ENCODE results near the gene ZNF138. TPM values are rescaled to one million over a fixed set of nuclear protein-coding genes. Genes with fewer than 3 reads are reported as not detected.

ZNF138 gene
- total RNA-seq, 1 experiment from 2014 or later: 8.4 TPM

DNA sequence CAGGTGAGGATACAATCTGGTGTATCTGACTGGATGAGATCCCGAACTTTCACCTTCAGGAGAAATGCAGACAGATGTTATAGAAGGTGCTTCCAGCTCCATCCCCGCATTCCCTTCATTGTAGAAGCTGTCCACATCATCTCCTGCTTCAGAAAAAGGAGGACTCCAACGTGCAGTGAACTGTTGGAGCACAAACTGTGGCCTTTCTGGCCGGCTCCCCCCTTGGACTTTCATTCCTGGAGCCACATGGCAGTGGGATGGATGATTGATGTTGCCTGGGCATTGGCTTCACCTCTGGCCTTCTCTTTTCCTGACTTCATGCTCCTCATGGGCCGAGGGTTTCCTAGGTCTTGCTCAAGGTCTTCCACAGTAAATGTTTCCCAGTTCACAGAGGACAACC is 79.3 kb downstream of the ZNF138 start:
- ChIA-PET CTCF (no interaction called here), POLR2A (ENCODE audit: unreplicated experiment) (no interaction called here)
- H4K20me1 ChIP-seq (ENCODE audit: insufficient read depth): no peaks in the 10 kb centered on the region
- BruUV-seq (replicated peaks): no TSS peak
- no peak for TF ChIP-seq EZH2 (IDR thresholded peaks at IDR 0.05; ENCODE audit: low read depth)
- TF ChIP-seq, protein P1, sequence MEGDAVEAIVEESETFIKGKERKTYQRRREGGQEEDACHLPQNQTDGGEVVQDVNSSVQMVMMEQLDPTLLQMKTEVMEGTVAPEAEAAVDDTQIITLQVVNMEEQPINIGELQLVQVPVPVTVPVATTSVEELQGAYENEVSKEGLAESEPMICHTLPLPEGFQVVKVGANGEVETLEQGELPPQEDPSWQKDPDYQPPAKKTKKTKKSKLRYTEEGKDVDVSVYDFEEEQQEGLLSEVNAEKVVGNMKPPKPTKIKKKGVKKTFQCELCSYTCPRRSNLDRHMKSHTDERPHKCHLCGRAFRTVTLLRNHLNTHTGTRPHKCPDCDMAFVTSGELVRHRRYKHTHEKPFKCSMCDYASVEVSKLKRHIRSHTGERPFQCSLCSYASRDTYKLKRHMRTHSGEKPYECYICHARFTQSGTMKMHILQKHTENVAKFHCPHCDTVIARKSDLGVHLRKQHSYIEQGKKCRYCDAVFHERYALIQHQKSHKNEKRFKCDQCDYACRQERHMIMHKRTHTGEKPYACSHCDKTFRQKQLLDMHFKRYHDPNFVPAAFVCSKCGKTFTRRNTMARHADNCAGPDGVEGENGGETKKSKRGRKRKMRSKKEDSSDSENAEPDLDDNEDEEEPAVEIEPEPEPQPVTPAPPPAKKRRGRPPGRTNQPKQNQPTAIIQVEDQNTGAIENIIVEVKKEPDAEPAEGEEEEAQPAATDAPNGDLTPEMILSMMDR (conservative IDR thresholded peaks at IDR 0.05): no peak
- no peaks in the 10 kb centered on the region for H3K4me1 ChIP-seq (replicated peaks; ENCODE audit: insufficient read depth)
- no peaks in the 10 kb centered on the region for H3K9me2 ChIP-seq (ENCODE audit: insufficient read depth)
- no peaks in the 10 kb centered on the region for H3K9me3 ChIP-seq (ENCODE audit: insufficient read depth, low read depth)
- H3K4me3 ChIP-seq: no peak overlapping the region
- no peaks in the 10 kb centered on the region for H3K36me3 ChIP-seq (ENCODE audit: low read depth)
- intact Hi-C loops (cut with micrococcal nuclease; ENCODE audit: unreplicated experiment): no loop called here
- no peak overlapping the region for H3K4me2 ChIP-seq
- peaks cover 90% of the 10 kb centered on the region for H3K27me3 ChIP-seq (ENCODE audit: insufficient read depth, low read depth)
- H3F3A ChIP-seq (ENCODE audit: insufficient read depth, low read depth): no peaks in the 10 kb centered on the region
- H3K79me2 ChIP-seq (ENCODE audit: low read depth): no peaks in the 10 kb centered on the region
- DNase-seq: no peak
- H2AFZ ChIP-seq: no peak overlapping the region
- H3K27ac ChIP-seq: no peak overlapping the region

DNA sequence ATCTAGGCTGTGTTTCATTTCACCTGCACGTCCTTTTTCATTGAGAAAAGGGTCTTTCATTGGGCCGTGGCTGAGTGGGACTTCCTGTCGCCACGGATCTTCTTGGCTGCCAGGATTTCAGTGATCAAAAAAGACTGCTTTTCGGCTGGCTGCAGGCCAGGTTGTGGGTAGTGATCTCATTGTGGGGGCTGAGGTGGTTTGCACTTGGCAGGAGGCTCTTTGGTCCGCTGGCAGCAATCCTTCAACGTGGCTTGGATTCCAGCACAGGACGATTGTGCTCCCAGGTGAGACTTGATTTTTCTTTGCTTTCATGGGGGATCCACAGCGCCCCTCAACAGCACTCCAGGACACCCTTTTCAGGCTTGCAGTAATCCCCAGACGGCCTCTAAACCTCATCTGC is 79.9 kb downstream of the ZNF138 start:
- Histone ChIP-seq H3F3A (ENCODE audit: insufficient read depth, low read depth) (no peaks in the 10 kb centered on the region), H3K4me3 (no peak overlapping the region), H2AFZ (no peak overlapping the region), H3K4me1 (replicated peaks; ENCODE audit: insufficient read depth) (no peaks in the 10 kb centered on the region), H3K27ac (no peak overlapping the region), H4K20me1 (ENCODE audit: insufficient read depth) (no peaks in the 10 kb centered on the region), H3K27me3 (ENCODE audit: insufficient read depth, low read depth) (peaks cover 87% of the 10 kb centered on the region), H3K9me2 (ENCODE audit: insufficient read depth) (no peaks in the 10 kb centered on the region), H3K79me2 (ENCODE audit: low read depth) (no peaks in the 10 kb centered on the region), H3K36me3 (ENCODE audit: low read depth) (no peaks in the 10 kb centered on the region), H3K4me2 (no peak overlapping the region), H3K9me3 (ENCODE audit: insufficient read depth, low read depth) (no peaks in the 10 kb centered on the region)
- intact Hi-C loops (cut with micrococcal nuclease; ENCODE audit: unreplicated experiment): no loop called here
- TF ChIP-seq, protein P1 (conservative IDR thresholded peaks at IDR 0.05): no peak
- POLR2A ChIA-PET (ENCODE audit: unreplicated experiment): no interaction called here
- no peak for DNase-seq
- no TSS peak for BruUV-seq (replicated peaks)
- CTCF ChIA-PET: no interaction called here

DNA sequence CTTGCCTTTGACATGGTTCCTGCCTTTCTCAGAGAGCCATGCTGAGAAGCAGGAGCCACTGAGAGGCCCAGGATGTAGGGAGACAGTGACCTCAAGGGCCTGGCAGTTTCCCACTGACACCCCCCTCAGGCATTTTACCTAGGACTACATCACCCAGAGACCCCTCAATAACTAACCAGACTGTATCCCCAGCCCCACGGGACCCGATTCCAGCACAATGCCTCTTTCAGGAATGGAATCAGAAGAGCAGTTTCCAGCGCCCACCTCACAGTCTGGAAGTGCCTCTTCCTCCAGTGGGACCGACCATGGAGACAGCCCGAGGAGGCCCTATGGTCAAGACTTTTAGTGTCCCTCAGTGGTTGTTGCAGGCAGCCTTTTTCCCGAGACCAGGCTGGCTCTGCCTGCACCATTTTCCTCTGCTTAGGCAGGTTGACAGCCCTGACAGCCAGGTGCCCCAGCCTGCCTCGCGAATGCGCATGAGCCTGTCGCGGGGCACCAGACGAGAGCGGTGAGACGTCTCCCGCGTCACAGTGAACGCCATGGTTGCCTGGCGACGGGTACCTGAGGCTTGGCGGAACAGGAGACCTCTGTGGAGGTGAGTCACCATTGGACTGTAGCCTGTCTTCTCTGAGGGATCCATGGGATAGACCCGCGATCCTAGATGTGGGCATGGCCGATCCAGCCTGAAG is 80.5 kb downstream of the ZNF138 start:
- DNase-seq: no peak
- H3K36me3 ChIP-seq (ENCODE audit: low read depth): no peaks in the 10 kb centered on the region
- no peaks in the 10 kb centered on the region for H4K20me1 ChIP-seq (ENCODE audit: insufficient read depth)
- no peaks in the 10 kb centered on the region for H3K4me1 ChIP-seq (replicated peaks; ENCODE audit: insufficient read depth)
- H3K79me2 ChIP-seq (ENCODE audit: low read depth): no peaks in the 10 kb centered on the region
- no peak overlapping the region for H2AFZ ChIP-seq
- peaks cover 84% of the 10 kb centered on the region for H3K27me3 ChIP-seq (ENCODE audit: insufficient read depth, low read depth)
- TF ChIP-seq, protein P1 (conservative IDR thresholded peaks at IDR 0.05): no peak
- no peak for TF ChIP-seq EZH2 (IDR thresholded peaks at IDR 0.05; ENCODE audit: low read depth)
- POLR2A ChIA-PET (ENCODE audit: unreplicated experiment): no interaction called here
- H3F3A ChIP-seq (ENCODE audit: insufficient read depth, low read depth): no peaks in the 10 kb centered on the region
- H3K4me2 ChIP-seq: no peak overlapping the region
- intact Hi-C loops (cut with micrococcal nuclease; ENCODE audit: unreplicated experiment): no loop called here
- no peaks in the 10 kb centered on the region for H3K9me3 ChIP-seq (ENCODE audit: insufficient read depth, low read depth)
- no TSS peak for BruUV-seq (replicated peaks)
- H3K27ac ChIP-seq: no peak overlapping the region
- no peaks in the 10 kb centered on the region for H3K9me2 ChIP-seq (ENCODE audit: insufficient read depth)
- CTCF ChIA-PET: no interaction called here
- H3K4me3 ChIP-seq: no peak overlapping the region
